Vagina (tissue), 2 donors: ENCODE data around the gene ZNF777.

ENCODE experiments used
- POLR2A ChIP-seq, 2 donors: fragments of 450-650 bp; IDR thresholded peaks; one replicate each; pipeline ENCODE4 v1.6.1; 2017; ENCODE audit warnings: antibody characterized with exemption in 2 of 2, mild to moderate bottlenecking in 2 of 2, moderate library complexity in 2 of 2
- POLR2AphosphoS5 ChIP-seq, 2 donors: sonication (generic); formaldehyde crosslinking; IDR thresholded peaks; one replicate each; pipeline ENCODE4 v1.9.0; 2017; ENCODE audit warnings: antibody characterized with exemption in 2 of 2, mild to moderate bottlenecking in 2 of 2, low read depth in 1 of 2; ENCODE audit not compliant: insufficient read depth in 1 of 2
- TF ChIP-seq, protein P1 (sequence below), 3 experiments: fragments of 450-650 bp in 2 of 3; fragments of 200-600 bp in 1 of 3; sonication (generic) in 1 of 3; IDR thresholded peaks; one replicate each; pipeline ENCODE4 v1.5.1; 2017 to 2019; ENCODE audit warnings: antibody characterized with exemption in 3 of 3, mild to moderate bottlenecking in 2 of 3, moderate library complexity in 2 of 3

DNA sequence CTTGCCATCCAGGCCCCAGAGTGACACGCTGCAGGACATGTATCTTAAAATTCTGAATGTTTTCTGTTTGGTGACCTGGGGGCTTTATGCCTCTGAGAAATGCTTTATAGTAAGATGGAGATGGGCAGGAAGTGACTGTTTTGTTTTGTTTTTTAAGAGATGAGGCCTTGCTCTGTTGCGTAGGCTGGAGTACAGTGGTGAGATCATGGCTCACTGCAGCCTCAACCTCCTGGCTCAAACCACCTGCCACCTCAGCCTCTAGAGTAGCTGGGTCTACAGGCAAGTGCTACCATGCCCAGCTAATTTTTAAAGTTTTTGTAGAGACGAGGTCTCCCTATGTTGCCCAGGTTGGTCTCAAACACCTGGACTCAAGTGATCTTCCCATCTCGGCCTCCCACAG is 20.6 kb downstream of the ZNF777 start:
- TF ChIP-seq, protein P1, sequence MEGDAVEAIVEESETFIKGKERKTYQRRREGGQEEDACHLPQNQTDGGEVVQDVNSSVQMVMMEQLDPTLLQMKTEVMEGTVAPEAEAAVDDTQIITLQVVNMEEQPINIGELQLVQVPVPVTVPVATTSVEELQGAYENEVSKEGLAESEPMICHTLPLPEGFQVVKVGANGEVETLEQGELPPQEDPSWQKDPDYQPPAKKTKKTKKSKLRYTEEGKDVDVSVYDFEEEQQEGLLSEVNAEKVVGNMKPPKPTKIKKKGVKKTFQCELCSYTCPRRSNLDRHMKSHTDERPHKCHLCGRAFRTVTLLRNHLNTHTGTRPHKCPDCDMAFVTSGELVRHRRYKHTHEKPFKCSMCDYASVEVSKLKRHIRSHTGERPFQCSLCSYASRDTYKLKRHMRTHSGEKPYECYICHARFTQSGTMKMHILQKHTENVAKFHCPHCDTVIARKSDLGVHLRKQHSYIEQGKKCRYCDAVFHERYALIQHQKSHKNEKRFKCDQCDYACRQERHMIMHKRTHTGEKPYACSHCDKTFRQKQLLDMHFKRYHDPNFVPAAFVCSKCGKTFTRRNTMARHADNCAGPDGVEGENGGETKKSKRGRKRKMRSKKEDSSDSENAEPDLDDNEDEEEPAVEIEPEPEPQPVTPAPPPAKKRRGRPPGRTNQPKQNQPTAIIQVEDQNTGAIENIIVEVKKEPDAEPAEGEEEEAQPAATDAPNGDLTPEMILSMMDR (IDR thresholded peaks at IDR 0.05) = no peak
- no peak for TF ChIP-seq POLR2AphosphoS5 (IDR thresholded peaks at IDR 0.05; ENCODE audit: insufficient read depth in 1 of 2, low read depth in 1 of 2)
- no peak for TF ChIP-seq POLR2A (IDR thresholded peaks at IDR 0.05)
